ENCODE measurements around the gene GDAP1L1.

Gene GDAP1L1

DNA sequence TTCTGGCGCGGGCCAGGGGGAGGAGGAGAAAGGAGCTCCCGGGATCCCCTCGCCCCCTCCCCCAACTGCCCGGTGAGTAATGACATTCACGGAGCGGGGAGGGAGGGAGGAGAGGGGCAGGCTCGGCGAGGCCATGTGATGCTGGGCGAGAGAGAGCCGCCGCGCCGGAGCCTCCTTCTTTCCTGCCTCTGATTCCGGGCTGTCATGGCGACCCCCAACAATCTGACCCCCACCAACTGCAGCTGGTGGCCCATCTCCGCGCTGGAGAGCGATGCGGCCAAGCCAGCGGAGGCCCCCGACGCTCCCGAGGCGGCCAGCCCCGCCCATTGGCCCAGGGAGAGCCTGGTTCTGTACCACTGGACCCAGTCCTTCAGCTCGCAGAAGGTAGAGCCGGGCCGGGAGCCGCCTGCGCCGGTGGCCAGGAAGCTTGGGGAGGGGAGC, at the start of gene GDAP1L1:
Gene GDAP1L1 (plus strand): TSS at position 178 of the 441 bp plus-strand sequence. CDS start 27 bp downstream, at position 205.
- DNase-seq = peak; percentile 54

DNA sequence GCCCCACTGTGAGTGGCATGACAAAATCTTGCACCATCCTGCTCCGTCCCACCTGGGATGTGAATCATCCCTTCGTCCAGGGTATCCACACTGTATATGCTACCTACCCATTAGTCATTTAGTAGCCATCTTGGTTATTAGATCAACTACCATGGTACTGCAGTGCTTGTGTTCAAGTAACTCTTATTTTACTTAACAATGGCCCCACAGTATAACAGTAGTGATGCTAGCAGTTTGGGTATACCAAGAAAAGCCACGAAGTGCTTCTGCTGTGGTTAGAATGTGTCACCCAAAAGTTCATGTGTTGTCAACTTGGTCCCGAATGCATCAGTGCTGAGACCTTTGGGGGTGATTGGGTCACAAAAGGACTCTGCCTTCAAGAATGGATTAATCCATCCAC, 48.2 kb upstream of the GDAP1L1 start:
- DNase-seq = no peak

DNA sequence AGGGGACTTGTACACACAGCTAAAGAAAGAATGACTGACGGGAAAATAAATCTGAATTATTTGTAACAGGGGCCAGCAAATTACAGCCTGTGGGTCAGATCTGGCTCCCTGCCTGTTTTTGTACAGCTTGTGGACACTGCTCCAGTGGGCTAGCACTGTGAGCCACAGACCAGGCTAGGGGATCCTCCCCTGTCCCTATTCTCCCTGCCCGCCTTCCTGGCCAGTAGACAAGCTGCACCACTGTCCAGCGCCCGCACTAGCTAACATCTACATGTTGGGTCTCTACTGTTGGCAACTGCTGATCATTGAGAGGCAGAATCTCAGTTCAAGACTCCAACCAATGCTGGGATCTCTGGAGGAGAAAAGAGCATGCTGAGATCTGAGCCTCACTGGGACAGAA, 47.2 kb upstream of the GDAP1L1 start:
- DNase-seq = no peak

DNA sequence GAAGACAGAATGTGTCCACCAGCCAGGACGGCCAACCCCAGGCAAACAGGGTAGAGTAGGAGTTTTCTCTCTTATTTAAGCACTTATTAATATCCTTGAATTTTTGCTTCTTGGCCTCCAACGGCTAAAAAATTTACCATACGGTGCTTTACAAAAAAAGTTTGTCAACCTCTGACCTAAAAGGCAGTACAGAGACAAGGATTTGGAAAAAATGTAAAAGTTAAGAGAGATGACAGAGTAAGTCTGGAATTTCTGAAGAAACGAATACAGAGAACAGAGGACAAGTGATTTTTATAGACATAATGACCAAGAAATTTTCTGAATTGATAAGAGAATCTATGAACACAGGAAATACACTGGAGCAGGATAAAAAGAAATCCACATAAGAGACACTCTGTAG, 46.7 kb upstream of the GDAP1L1 start:
- no peak for DNase-seq

DNA sequence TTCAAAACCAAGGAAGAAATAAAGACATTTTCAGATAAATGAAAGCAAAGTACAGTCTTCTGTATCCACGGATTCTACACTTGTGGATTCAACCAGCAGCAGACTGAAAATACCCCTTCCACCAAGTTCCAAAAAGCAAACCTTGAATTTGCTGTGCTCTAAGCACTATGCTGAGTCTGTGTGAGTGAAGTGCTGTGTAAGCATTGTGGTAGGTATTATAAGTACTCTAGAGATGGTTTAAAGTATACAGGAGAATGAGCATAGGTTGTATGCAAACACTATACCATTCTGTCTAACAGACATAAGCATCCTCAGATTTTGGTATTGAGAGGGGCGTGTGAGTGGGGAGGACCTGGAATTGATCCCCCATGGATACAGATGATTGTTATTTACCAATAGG, 46.1 kb upstream of the GDAP1L1 start:
- DNase-seq = no peak

DNA sequence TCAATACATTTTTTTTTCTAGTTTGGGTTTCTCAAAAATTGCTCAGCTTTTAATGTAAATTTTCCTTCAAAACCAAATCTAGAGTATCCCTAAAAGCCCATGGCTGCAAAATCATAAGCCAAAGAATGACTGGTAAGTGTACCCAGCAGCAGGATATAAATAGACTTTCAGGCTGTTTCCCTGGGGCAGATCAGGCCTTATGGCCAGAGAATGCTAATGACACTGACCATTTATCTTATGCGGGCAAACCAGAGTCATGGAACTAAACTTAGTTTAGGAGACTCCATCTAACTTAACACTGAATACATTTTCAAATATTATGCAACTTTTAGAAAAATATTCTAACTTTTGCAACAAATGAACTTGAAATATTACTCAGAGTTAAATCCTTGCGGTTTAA, 43.9 kb upstream of the GDAP1L1 start:
- DNase-seq = no peak

DNA sequence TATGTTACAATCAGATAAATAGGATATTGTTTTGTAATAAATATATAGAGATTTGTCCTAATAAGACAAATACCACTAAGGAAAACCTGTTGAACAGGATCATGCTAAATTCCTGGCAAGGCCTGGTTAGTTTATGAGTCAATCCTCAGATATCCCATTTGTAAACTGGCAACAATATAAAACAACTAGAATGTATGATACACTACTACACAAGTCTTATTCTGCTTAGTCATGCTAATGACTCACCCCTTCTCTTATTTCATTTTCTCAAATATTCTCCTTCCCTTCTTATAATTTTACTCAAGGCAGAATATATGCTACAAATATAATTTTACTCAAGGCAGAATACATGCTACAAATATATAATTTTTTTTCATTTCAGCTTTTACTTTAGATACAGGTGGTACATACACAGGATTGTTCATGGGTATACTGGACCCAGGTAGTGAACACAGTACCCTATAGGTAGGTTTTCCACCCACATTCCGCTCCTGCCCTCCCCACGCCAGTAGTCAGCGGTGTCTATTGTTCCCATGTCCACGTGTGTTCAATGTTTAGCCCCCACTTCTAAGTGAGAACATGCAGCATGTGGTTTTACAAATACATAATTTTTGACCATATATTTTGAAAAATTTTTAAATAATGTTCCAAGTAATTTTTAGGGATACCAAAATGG, 42.8 kb upstream of the GDAP1L1 start:
- no peak for DNase-seq

DNA sequence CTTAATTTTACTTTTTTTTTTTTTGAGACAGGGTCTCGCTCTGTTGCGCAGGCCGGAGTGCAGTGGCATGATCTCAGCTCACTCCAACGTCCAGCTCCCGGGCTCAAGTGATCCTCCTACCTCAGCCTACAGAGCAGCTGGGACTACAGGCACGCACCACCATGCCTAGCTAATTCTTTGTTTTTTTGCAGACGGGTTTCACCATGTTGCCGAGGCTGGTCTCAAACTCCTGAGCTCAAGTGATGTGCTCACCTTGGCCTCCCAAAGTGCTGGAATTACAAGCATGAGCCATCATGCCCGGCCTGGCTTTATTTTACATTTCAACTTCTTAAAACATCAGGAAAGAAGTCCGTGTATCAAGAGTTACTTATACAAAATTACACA, 42.3 kb upstream of the GDAP1L1 start:
- no peak for DNase-seq

DNA sequence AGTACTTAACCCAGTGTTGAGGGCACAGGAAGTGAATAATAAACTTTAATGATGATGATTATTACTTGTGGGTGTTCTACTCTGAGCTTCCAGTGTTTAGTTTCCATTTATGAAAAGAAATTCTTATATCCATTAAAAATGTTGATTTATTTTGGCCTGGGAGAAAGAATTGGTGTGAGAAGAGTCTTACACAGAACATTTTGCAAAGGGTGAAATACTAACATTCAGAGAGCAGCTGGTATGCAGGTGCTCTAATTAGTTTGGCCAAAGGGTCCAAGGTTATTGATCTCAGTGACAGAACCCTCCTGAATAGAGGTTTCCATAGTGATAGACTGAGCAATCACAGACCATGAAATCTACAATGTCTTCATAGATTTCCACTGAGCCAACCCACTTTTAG, 41.0 kb upstream of the GDAP1L1 start:
- no peak for DNase-seq

DNA sequence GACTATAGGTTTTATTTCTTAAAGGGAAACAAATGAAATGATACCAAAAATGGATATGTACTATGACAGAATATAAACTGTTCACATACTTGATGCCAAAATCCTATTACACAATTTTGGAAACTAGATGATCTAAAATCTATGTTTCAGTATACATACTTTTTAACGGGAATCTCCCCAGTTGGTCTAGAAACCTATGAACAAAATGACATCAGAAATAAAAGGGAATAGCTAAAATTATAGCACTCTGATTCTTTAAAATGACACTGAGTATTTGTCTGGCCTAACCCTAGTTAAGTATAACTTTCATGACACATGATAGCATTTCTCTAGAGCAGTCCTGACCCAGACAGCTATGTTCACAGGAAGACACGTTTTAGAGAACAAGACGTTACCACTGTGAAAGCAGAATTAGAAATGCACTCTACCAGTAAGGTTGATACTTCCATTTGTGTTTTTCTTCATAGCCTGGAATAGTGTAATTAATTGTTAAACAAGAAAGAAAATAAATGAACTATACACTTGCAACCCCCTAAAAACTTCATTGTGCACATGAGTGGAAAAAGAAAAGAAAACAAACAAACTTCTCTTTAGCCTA, 39.9 kb upstream of the GDAP1L1 start:
- no peak for DNase-seq

DNA sequence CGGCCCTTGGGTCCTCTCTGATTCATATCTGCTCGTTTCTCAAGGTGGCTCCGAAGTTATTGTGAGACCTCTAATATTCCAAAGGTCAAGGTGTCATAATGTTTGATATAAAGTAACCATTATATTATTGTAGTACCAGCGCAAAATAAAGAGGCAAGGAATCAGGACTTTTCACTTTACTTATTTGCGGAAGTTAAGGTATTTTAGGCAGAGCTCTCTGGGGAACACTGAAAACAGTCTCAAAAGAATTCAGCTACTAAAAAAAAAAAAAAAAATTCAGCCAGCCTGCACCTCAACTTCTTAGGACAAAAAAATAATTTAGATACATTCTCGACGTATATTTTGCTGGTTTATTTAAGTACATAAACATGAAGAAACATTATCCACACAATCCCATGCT, 38.9 kb upstream of the GDAP1L1 start:
- no peak for DNase-seq

DNA sequence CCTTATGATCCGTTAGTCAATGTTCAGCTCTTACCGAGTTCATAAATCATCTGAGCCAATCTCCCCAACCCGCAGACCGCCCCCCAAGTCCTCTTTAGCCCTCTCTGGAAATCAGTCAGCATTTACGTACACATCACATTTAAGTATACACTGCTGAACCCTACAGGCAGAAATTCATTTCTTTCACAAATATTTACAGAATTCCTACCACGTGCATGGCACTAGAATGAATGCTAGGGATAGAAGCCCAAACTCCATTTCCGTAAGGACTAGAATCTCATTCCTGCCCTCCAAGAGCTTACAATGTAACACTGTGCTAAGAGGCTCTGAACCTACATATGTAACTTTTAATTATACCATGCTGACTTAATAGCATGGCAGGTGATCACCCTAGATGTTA, 38.3 kb upstream of the GDAP1L1 start:
- no peak for DNase-seq

DNA sequence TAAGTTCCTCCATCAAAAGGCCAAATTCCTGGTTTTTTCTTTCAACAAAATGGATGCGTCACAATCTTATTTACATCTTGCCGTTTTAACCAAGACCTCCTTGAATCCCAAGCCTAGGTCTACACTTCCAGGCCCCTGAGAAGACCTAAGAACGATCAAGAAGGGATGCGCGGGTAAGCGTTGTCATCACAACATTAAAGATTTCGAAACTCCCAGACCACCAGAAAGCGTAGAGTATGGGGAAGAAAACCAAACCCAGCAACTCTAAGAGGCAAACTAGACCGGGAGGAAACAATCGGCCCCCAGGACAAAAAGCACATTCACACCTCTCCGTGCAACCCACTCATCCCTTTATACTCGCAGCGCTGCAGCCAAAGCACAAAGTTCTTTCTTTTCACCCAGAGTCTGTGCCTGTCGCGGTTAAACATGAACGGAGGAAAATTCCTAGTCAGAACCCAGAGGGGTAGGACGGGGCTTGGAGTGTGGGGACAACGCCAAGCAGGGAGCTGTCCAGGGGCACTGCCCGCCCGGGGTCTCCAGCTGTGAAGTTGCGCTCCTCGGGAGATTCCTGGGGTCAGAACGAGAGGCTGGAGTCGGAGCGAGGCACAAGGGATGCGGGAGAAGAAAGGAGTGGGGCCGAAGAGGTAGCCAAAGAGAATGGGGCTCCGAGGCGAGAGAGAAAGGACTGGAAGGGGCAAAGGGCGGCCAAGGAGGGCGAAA, 37.3 kb upstream of the GDAP1L1 start:
- no peak for DNase-seq

DNA sequence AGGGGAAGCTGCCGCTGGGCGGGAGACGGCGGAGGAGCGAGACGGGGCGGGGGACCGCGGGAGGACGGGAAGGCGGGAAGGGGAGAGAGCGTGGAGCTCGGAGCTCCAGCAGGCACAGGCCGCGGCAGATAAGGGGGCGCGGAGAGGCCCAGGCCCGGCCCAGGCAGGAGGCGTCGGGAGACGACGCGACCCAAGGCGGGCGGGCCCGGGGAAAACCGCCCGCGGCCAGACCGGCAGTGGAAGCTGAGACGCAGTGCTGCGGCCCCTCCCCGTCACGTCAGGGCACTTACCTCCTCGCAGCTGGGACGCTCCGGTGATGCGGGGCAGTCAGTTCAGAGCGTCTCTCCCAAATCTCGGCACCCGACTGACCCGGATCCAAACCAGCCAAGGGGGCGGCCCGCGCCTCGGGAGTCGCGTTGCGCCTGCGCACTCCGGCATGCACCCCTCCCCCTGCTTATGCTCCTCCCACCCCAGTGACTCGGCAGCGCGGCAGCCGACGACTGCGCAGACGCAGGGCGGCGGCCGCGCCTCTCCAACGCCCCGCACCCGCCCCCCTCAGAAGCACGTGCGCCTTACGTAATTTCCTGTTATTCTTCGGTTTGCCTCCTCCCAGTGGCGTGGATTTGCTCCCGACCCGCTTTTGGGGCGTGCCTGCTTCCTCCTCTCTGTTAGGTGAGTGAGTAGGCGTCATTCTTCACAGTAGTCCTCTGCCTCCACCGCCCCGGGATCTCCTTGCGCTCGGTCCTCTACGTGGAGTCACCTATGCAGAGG, 36.5 kb upstream of the GDAP1L1 start, which contains the start of gene OSER1:
Gene OSER1 (minus strand): TSS at position 366 of the 771 bp plus-strand sequence. CDS start 3,814 bp downstream, outside the sequence.
- DNase-seq = peak; percentile 98

DNA sequence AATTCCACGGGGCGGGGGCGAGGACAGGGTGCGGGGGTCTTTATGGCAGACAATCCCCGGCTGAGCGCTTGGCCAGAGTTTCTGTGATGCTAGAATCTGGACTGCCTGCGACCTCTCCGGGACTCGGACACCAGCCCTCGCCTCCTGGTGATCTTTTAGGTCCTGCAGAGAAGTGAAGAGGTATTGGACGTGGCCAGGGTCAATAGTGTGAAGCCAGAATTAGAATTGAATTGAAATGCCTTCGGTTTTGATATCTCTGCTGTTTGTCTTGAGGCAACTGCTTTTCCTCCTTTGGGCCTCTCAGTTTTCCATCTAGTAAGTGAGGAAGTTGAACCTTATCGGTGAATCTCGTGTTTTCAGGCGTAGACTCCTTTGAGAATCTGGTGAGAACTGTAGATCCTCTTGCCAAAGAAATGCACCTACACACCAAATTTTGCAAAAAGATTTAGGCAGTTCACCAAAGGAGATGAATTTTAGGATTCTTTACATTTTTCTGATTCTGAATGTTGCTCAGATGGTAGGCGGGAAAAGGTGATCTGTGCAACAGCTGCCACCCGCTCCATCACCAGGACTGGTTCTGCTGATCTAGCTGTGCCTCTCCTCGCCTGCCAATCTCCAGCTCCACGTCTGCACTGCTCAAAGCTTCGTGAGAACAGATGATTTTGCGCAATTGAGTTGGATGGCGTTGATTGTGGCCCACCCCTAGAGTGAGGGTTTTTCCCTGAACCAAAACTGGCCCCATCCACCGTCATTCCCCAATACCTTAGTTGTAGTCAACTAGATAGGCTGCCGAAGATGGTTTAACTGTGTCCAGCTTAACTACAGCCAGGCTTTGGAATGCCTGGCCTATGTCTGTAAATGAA, 35.7 kb upstream of the GDAP1L1 start:
- DNase-seq = peak; percentile 33

DNA sequence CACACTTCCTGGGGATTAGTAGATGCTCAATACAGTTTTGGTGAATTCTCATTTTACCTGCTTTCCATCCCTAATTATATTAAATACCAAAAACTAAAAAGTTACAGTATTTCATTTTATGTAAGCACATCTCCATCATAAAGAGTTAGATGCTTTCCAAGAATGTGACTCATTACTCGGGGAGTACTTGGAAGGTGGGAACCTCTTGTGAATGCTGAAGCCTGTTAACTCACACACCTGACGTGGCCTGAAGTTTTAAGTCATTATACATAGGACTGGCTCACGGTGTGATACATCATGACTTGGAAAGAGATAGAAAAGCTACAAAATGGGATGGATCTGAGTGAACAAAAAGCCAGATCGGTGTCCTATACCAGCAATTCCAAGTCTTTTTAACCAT, 34.3 kb upstream of the GDAP1L1 start:
- no peak for DNase-seq

DNA sequence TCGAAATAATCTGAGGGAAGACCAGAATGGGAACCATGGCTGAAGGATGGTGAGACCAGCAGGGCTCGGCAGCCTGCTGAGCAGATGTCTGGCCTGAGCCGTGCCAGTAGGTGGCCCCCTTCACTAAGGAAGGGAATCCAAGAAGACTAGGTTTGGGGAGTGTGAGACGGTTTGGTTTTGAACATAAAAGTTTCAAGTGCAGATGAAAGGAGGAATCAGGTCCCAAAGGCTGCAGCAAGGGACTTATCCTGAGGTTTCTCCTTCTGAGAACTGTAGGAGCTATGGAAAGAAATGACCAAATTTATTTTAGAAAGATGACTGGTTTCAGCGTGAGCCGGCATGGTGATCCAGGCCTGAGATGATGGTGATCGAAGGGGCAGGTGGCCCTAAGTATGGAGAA, 32.0 kb upstream of the GDAP1L1 start:
- DNase-seq = peak; percentile 57

DNA sequence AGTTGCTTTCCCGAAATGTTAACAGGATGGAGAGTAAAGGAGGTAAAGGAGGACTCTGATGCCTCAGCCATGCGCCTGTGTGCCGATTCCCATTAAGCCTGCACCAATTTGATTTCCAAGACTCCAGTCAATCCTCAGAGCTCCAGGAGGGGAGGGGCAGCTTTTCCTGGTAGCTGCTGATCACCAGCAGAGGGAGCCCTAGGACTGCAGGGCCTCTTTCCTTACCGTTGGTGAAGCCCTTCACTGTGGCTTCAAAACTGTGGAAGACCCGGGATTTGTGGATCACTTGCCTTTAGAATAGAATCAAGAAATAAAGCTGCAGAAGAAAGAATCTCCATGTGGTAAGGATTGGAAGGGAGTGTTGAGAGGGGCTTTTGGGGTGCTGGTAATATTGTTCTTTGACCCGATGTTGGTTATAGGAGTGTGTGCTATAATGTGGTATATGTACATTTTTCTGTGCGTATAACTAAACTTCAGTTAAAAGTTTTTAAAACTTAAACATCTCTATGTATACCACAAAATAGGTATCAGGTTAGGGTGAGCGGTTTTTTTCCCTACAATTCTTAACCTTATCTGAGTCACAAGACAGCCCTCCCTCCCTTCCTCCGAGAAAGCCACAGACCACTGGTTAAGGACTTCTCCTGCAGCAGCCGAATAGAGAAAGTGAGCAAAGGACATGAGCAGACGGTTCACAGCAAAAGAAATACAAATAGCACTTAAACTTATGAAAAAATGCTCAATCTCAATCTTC, 29.6 kb upstream of the GDAP1L1 start:
- peak; percentile 72 for DNase-seq

DNA sequence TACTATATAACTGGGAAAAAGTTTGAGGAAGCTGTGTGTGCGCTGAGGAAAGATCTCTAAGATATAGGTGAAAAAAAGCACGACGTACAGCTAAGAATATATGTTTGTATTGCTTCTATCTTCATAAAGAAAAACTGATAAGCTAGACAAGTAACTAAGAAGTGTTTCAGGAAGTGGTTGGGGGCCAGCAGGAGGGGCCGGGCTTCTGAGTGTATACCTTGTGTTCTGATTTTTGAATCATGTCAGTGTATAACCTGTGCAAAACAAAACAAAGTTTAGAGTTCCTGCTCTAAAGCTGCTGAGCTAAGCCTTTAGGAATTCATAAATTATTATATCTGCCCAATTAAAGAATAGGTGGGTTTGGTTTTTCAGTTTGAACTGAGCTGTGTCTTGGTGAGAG, 28.7 kb upstream of the GDAP1L1 start:
- DNase-seq = no peak

DNA sequence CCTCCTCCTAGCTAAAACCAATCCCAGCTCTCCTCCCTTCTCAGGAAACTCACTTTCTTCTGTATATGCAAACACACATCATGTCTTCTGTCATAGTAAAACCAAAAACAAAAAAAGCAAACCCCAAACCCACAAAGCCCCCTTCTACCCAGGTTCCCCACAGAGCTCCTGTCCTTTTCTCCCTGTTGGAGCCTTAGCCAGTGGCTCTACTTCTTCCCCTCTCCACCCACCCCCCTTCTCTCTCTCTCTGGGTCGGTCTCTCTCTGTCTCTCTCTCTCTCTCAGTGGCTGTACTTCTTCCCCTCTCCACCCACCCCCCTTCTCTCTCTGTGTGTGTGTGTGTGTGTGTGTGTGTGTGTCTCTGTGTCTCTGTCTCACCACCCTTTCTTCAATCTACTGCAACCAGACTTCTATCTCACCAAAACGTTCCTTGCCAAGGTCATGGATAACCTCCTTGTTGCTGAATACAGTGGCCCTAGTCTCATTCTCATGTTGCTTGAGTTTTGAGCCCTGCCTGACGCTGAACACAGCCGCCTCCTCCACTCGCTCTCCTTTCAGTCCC, 27.9 kb upstream of the GDAP1L1 start:
- no peak for DNase-seq

DNA sequence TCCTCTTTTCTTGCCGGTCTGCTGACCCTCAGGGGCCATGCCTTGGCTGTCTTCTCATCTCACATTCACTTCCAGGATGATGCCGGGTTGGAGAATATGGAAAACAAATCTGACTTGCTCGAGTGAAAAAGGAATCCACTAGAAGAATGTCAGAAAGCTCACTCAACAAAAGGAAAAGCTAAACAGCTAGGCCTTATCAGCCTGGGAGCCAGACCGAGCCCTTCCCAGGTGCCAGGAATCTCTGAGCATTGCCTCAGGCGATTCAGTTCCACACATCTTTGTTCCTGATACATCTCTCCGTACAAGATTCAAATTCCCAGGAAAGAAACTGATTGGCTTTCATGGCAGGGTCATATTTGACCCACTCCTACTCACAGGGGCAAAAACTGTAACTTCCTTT, 27.3 kb upstream of the GDAP1L1 start:
- no peak for DNase-seq

Measured in NCI-H1105 treated with DMSO at 0.1 percent for 48 hours (cell line).